ENCODE data around the gene PRR9. TPM values are rescaled to one million over a fixed set of nuclear protein-coding genes. Genes with fewer than 3 reads are reported as not detected.

The PRR9 gene
- total RNA-seq, 2 donors from 2014 or later: not detected

GRCh38 chr1:153203130-153203529, 14.3 kb upstream of the PRR9 start, which contains the start of gene LELP1:
Gene LELP1, plus strand, starts transcription at chr1:153203430. Its CDS starts 1,278 bp downstream, at chr1:153204708.
- Histone ChIP-seq H3K9me3 (no peaks in the 10 kb centered on the region), H3K4me3 (no peak within 1 kb of the TSS), H3K27ac (no peak within 1 kb of the TSS), H3K36me3 (no peaks in the 10 kb centered on the region), H3K9ac (ENCODE audit: low read depth in 2 of 2, low read length in 2 of 2) (no peak within 1 kb of the TSS), H3K27me3 (no peaks in the 10 kb centered on the region), H3K4me1 (no peaks in the 10 kb centered on the region)
- DNase-seq: no peak
- TF ChIP-seq CTCF (IDR thresholded peaks at IDR 0.05): no peak
- intact Hi-C loops (cut with DNase I): no loop called here

- H3K4me1 ChIP-seq: no peaks in the 10 kb centered on the region
- DNase-seq: no peak
- H3K9ac ChIP-seq (ENCODE audit: low read depth in 2 of 2, low read length in 2 of 2): no peak overlapping the region
- H3K27ac ChIP-seq: no peak overlapping the region
- no peak overlapping the region for H3K4me3 ChIP-seq
- no peaks in the 10 kb centered on the region for H3K9me3 ChIP-seq
- no peaks in the 10 kb centered on the region for H3K36me3 ChIP-seq
- no peaks in the 10 kb centered on the region for H3K27me3 ChIP-seq
- no peak for TF ChIP-seq CTCF (IDR thresholded peaks at IDR 0.05)
- intact Hi-C loops (cut with DNase I): no loop called here
Observed at GRCh38 chr1:153206631-153207030, 10.8 kb upstream of the PRR9 start.

- H3K4me1 ChIP-seq: no peaks in the 10 kb centered on the region
- intact Hi-C loops (cut with DNase I): no loop called here
- no peak for DNase-seq
- H3K27ac ChIP-seq: no peak overlapping the region
- no peak for TF ChIP-seq CTCF (IDR thresholded peaks at IDR 0.05)
- H3K9me3 ChIP-seq: no peaks in the 10 kb centered on the region
- H3K4me3 ChIP-seq: no peak overlapping the region
- no peaks in the 10 kb centered on the region for H3K36me3 ChIP-seq
- H3K9ac ChIP-seq (ENCODE audit: low read depth in 2 of 2, low read length in 2 of 2): no peak overlapping the region
- H3K27me3 ChIP-seq: no peaks in the 10 kb centered on the region
Observed at GRCh38 chr1:153210206-153210605, 7.2 kb upstream of the PRR9 start.

GRCh38 chr1:153212201-153212600, 5.2 kb upstream of the PRR9 start:
- intact Hi-C loops (cut with DNase I): no loop called here
- TF ChIP-seq CTCF (IDR thresholded peaks at IDR 0.05): no peak
- Histone ChIP-seq H3K9me3 (no peaks in the 10 kb centered on the region), H3K4me3 (no peak overlapping the region), H3K4me1 (no peaks in the 10 kb centered on the region), H3K27ac (no peak overlapping the region), H3K9ac (ENCODE audit: low read depth in 2 of 2, low read length in 2 of 2) (no peak overlapping the region), H3K27me3 (no peaks in the 10 kb centered on the region), H3K36me3 (no peaks in the 10 kb centered on the region)
- DNase-seq: no peak

- Histone ChIP-seq H3K36me3 (no peaks in the 10 kb centered on the region), H3K9ac (ENCODE audit: low read depth in 2 of 2, low read length in 2 of 2) (no peak overlapping the region), H3K27me3 (no peaks in the 10 kb centered on the region), H3K4me3 (no peak overlapping the region), H3K27ac (no peak overlapping the region), H3K9me3 (no peaks in the 10 kb centered on the region), H3K4me1 (no peaks in the 10 kb centered on the region)
- TF ChIP-seq CTCF (IDR thresholded peaks at IDR 0.05): no peak
- intact Hi-C loops (cut with DNase I): no loop called here
- DNase-seq: no peak
Observed at GRCh38 chr1:153213519-153213918, 3.9 kb upstream of the PRR9 start.

Data from colonic mucosa (tissue), 4 donors.